SK-N-MC (cell line): Measurements from ENCODE around the gene FNTB.

Experiments
- DNase-seq: peaks from one replicate; pipeline ENCODE4 v3.0.0-alpha.2; 2011; ENCODE audit warnings: low read depth, low spot score
- H3K27ac ChIP-seq: fragments of 200-600 bp; sonication (generic); 2 replicates; pipeline ENCODE4 v1.5.1; 2016; ENCODE audit warnings: mixed run types
- H3K36me3 ChIP-seq: fragments of 200-600 bp; sonication (generic); 2 replicates; pipeline ENCODE4 v1.6.1; 2017; ENCODE audit warnings: antibody characterized with exemption, low read length, mixed read lengths; ENCODE audit not compliant: insufficient read depth
- H3K4me3 ChIP-seq: fragments of 200-600 bp; sonication (generic); 2 replicates; pipeline ENCODE4 v1.5.1; 2016
- H3K9ac ChIP-seq: fragments of 200-600 bp; sonication (generic); 2 replicates; pipeline ENCODE4 v1.8.0; 2017; ENCODE audit warnings: mixed run types, mixed read lengths; ENCODE audit not compliant: insufficient read length
- H3K9me3 ChIP-seq: fragments of 200-600 bp; sonication (generic); 2 replicates; pipeline ENCODE4 v1.6.1; 2017; ENCODE audit warnings: low read depth, mild to moderate bottlenecking, antibody characterized with exemption, low read length, moderate library complexity, mixed read lengths
- EZH2 ChIP-seq: fragments of 200-600 bp; sonication (generic); IDR thresholded peaks from one replicate; pipeline ENCODE4 v1.6.1; 2017; ENCODE audit warnings: antibody characterized with exemption
- FOXP2 ChIP-seq: optimal IDR thresholded peaks from 2 replicates; pipeline ENCODE3; 2011; ENCODE audit warnings: mild to moderate bottlenecking, moderate library complexity; ENCODE audit not compliant: insufficient read depth; ENCODE audit errors: extremely low read length, control extremely low read depth
- POLR2AphosphoS5 ChIP-seq: IDR thresholded peaks from 2 replicates; pipeline ENCODE4 v1.6.1; 2012; ENCODE audit warnings: mild to moderate bottlenecking, low read depth, low read length, borderline replicate concordance

FNTB gene

GRCh38 chr14:65072256-65072655, 85.6 kb downstream of the FNTB start:
- TF ChIP-seq FOXP2 (no peak), EZH2 (no peak), POLR2AphosphoS5 (no peak)
- Histone ChIP-seq H3K9me3 (no peaks in the 10 kb centered on the region), H3K4me3 (no peak overlapping the region), H3K36me3 (peaks cover 9% of the 10 kb centered on the region; the same call in 1 of the 2 replicates), H3K9ac (no peak overlapping the region), H3K27ac (peak overlapping the region; percentile 62; the same call in 1 of the 2 replicates)
- no peak for DNase-seq

GRCh38 chr14:65072937-65073336, 86.2 kb downstream of the FNTB start:
- H3K36me3 ChIP-seq = peaks cover 15% of the 10 kb centered on the region; the same call in 1 of the 2 replicates
- no peaks in the 10 kb centered on the region for H3K9me3 ChIP-seq
- H3K27ac ChIP-seq = peak overlapping the region; percentile 14; the same call in 1 of the 2 replicates
- H3K9ac ChIP-seq = no peak overlapping the region
- H3K4me3 ChIP-seq = no peak overlapping the region
- no peak for DNase-seq
- no peak for TF ChIP-seq FOXP2

- 0 out of 2 replicates have a peak overlapping the region, but pooled peaks have one; percentile 14 for H3K27ac ChIP-seq
Observed at GRCh38 chr14:65073605-65074201, 87.0 kb downstream of the FNTB start.

GRCh38 chr14:65074449-65075150, 87.9 kb downstream of the FNTB start:
- H3K36me3 ChIP-seq = peaks cover 27% of the 10 kb centered on the region
- DNase-seq = no peak
- no peak overlapping the region for H3K9ac ChIP-seq
- H3K27ac ChIP-seq = no peak overlapping the region
- H3K9me3 ChIP-seq = no peaks in the 10 kb centered on the region
- TF ChIP-seq EZH2 (no peak), POLR2AphosphoS5 (no peak), FOXP2 (no peak)
- H3K4me3 ChIP-seq = no peak overlapping the region

More at GRCh38 chr14:65073605-65074201, 87.0 kb downstream of the FNTB start:
- H3K36me3 ChIP-seq = peaks cover 18% of the 10 kb centered on the region
- TF ChIP-seq EZH2 (no peak), POLR2AphosphoS5 (no peak), FOXP2 (no peak)
- H3K9ac ChIP-seq = no peak overlapping the region
- no peaks in the 10 kb centered on the region for H3K9me3 ChIP-seq
- DNase-seq = no peak
- H3K4me3 ChIP-seq = no peak overlapping the region

- TF ChIP-seq POLR2AphosphoS5 (no peak), FOXP2 (no peak), EZH2 (no peak)
- Histone ChIP-seq H3K4me3 (no peak overlapping the region), H3K27ac (no peak overlapping the region), H3K9me3 (no peaks in the 10 kb centered on the region), H3K36me3 (peaks cover 39% of the 10 kb centered on the region), H3K9ac (no peak overlapping the region)
- no peak for DNase-seq
Observed at GRCh38 chr14:65075628-65076325, 89.1 kb downstream of the FNTB start.

- Histone ChIP-seq H3K9ac (no peak overlapping the region), H3K9me3 (no peaks in the 10 kb centered on the region), H3K27ac (no peak overlapping the region), H3K4me3 (no peak overlapping the region), H3K36me3 (peaks cover 54% of the 10 kb centered on the region)
- TF ChIP-seq FOXP2 (no peak), POLR2AphosphoS5 (no peak), EZH2 (no peak)
- DNase-seq = no peak
Observed at GRCh38 chr14:65077318-65077717, 90.6 kb downstream of the FNTB start.

- H3K4me3 ChIP-seq = no peak overlapping the region
- H3K36me3 ChIP-seq = peaks cover 73% of the 10 kb centered on the region
- TF ChIP-seq POLR2AphosphoS5 (no peak), FOXP2 (no peak), EZH2 (no peak)
- H3K27ac ChIP-seq = no peak overlapping the region
- no peaks in the 10 kb centered on the region for H3K9me3 ChIP-seq
- H3K9ac ChIP-seq = no peak overlapping the region
- DNase-seq = no peak
Observed at GRCh38 chr14:65079201-65079600, 92.5 kb downstream of the FNTB start.

GRCh38 chr14:65079768-65080167, 93.1 kb downstream of the FNTB start:
- Histone ChIP-seq H3K9me3 (no peaks in the 10 kb centered on the region), H3K9ac (no peak overlapping the region), H3K27ac (no peak overlapping the region), H3K4me3 (no peak overlapping the region), H3K36me3 (peaks cover 76% of the 10 kb centered on the region)
- DNase-seq = no peak
- TF ChIP-seq EZH2 (no peak), FOXP2 (no peak), POLR2AphosphoS5 (no peak)
